GM18907 (cell line): Measurements from ENCODE around the gene NFIX.

Experiments
- ATAC-seq: cut with Tn5 transposase; IDR thresholded peaks from one replicate; pipeline ENCODE4 v1.9.1; 2021; ENCODE audit warnings: mild to moderate bottlenecking, moderate library complexity; ENCODE audit not compliant: unreplicated experiment

The NFIX gene

GRCh38 chr19:13018035-13018914, 23.0 kb downstream of the NFIX start:
- ATAC-seq = no peak

DNA sequence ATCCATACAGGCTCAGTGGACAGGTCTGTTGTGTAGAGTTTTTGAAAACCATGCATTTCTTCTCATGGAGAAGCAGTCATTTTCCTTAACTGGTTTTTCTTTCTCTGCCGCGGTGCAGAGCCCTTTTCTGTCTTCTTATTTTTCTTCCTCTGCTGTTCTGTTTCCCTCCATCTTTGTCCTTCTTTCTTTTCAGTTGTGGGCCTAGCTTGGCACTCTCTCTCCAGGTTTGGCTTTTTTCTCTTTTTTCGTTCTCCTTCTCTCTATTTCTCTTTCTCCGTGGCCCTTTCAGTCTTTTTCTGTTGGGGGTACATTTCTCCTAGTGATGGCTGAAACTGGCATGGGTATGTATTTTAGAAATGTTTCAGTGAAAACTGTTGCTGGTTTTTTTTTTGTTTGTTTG, 24.1 kb downstream of the NFIX start:
- ATAC-seq = no peak

GRCh38 chr19:13020002-13020414, 24.7 kb downstream of the NFIX start:
- ATAC-seq = no peak

DNA sequence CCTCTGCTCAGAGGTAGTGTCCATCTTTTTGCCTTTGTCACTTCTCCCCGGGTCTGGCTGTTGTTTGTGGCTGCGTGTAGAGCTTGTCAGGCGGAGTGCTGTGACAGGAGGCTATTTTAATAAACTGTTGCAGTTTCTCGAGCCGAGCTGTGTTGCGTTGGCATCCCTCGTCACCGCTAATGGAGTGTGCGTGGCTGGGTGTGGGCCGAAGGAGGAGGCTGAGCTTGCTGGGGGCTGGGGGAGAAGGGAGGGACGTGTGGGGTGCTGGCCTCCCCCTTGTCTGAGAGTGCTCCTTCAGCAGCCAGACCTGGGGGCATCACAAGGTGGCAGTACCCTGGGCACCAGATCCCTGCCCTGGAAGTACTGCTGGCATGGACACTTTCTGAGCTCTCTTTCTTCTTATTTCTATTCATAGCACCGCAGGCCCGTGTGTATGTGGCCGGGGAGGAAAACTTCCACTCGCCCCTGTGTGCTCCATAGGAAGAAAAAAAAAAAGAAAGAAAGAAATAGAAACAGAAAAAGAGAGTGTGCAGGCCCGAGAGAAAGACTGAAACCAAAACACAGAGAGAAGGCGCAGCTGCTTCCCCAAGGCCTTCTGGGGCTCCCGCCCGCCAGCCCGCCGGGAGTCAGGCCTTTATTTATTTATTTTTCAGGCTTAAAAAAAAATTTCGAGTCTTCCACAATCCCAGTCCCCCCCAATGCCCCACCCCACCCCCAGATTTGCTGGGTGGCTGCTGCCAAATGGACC, 27.0 kb downstream of the NFIX start:
- ATAC-seq = no peak

- ATAC-seq = no peak
These were observed 27.8 kb downstream of the NFIX start for GRCh38 chr19:13022859-13023636.

DNA sequence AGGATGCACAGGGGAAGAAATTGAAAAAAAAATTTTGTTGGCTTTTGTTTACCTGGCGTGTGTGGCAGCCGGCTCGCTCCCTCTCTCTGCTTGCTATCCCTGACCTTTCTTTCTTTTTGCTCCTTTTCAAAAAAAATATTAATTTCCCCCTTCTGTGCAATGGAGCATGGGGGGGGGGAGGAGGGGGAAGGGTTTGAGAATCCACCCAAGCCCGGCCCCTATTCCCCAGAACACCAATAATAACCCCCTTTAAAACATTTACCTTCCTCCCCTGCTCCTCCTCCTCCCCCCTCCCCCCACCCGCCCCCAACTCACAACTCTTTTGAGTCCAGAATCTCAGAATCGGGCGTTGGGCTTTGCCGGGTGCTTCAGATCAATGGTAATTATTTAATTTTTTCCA, 28.4 kb downstream of the NFIX start:
- ATAC-seq = no peak

DNA sequence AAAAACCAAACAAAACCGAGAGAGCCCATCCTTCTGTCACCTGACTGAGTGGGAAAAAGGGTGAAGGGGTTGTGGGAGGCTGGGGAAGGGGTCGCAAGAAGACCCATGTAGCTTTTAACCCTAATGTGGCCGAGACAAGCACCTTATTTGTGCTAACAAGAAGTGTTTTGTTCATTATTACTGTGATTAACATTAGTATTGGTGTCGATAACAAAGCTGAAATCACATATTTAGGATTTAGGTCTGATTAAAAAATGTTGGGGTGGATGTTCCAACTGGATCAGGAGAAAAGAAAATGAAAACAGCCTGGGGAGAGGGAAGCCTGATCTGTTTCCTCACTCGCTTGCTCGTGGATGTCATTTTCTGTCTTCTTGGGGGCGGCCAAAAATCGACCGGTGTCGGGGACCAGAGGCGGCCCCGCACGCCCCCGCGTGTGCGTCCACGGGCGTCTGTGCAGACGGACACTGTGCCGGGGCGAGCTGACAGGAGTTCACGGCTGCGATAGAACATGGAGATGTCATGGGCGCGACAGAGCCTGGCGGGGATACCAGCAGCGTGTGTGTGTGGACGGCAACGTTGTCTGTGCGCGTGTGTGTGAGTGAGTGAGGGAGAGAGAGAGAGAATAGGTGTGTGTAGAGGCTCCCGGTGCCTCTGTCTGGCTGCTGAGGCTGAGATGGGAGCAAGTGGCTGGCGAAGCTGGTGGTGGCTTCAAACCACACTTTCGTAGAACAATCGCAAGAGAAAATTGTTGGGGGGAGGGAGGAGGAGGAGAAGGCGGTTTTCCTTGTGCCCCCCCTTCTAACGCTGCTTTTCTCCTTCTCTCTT, 29.1 kb downstream of the NFIX start:
- ATAC-seq = no peak

- ATAC-seq = no peak
These were observed 29.8 kb downstream of the NFIX start for GRCh38 chr19:13024951-13025697.

DNA sequence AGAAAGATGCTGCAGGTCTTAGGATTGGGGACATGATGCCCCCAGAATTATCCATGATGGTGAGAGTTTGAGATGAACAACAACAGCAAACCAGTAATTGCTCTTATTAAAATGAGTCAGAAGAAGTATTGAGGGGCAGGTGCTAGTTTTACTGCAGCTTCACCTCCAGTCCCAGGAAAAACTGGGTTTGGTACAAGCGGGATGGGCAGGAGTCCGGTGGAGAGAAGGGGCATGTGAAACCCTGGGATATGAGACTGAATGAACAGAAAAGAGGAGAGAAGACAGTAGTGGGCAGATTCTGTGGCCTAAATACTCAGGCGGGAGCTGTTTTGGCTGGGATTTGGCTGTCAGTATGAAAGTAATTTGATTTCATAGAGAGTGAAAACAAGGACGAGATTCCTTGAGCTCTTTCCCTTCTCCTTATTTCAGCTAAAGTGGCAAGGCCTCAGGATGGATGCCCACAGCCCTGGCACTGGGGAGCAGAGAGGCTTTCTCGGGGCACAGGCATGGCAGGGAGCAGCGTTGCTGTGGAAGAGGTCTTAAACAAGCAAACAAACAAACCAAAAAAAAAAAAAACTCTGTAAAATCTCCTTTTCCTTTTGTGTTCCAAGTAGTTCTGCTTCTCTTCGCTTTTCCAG, 30.7 kb downstream of the NFIX start:
- ATAC-seq = no peak

DNA sequence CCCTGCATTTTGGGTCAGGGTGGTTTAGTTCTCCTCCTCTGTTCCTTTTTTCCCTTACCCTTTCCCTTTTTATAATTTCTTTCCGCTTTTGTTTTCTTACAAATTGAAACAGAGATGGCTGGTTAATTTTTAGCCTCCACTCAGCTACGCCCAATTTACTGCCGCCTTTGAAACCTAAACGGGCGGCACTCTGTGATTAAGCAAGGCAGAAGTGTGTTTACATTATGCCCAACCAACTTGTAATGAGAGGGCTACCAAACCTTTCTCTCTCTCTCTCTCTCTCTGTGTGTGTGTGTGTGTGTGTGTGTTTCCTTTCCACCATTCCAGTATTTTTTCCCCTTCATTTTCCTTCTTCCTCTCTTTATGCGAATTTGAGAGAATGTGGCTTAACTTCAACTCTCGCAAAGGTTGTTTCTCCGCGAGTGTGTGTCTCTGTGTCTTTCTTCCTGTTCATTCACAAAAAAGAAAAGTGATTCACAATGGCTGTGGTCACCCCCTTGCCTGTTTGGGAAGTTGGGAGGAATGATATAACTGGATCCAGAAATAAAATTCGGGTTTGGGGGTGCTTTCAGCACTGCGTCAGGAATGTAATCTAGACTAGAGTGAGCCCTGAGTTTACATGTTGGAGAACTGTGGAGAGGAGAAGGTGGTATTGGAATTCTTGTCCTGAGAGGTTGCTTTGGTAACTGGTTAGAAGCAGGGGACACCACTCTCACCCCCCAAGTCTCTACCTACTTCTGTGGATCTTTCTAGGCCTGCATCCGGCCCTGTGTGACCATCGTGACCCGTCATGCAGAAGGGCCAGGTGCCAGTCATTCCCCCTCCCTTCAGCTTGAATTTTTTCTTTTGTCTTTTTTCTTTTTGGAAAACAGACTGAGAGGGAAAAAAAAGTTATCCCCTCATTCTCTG, 31.4 kb downstream of the NFIX start:
- ATAC-seq = no peak

- no peak for ATAC-seq
These were observed 32.3 kb downstream of the NFIX start for GRCh38 chr19:13027557-13027956.

- ATAC-seq = no peak
These were observed 32.8 kb downstream of the NFIX start for GRCh38 chr19:13028027-13028426.

- ATAC-seq = no peak
These were observed 34.1 kb downstream of the NFIX start for GRCh38 chr19:13029301-13029880.

- no peak for ATAC-seq
These were observed 34.6 kb downstream of the NFIX start for GRCh38 chr19:13029893-13030292.

GRCh38 chr19:13031917-13032623, 36.8 kb downstream of the NFIX start:
- no peak for ATAC-seq

DNA sequence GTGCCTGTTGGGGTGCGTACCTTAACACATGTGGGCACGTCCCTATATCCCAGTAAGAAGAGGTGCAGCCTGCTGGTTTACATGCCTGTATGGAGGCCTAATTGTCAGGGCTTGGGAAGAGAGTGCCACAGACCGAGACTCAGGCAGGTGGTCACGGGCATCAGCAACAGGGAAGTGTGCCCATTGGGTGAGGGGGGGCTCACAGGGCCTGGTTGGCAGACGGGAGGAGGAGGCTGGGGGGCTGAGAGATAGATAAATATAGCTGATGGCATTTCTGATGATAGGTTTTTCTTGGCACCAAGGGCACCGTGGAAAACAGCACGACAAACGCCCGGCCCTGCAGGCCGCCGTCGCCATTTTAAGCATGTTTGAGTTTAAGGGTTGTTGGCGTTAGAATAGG, 37.6 kb downstream of the NFIX start:
- ATAC-seq = no peak

DNA sequence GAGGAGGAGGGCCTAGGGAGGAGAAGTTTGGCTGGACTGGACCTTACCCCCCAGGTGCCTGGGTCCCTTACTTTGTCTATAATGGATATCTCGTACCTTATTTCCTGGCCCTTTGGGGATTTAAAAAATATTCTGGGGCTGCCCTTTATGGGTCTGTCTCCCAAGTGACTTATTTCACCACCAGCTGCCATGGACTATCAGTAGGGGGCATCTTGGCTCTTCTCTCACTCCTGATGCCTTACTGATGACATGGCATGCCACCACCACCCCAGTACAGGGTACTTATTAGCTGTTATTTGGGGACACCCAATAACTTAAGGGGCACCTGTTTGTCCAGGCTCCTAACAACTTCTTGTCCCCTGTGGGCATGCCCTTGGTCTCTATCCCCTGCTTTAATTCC, 38.0 kb downstream of the NFIX start:
- ATAC-seq = no peak
